Activated CD4-positive, alpha-beta memory T cell treated with anti-CD3 and anti-CD28 coated beads, Interleukin-2, amount 10 ng/mL, durations not matched to agents 7 days and 5 days (primary cell): ENCODE data around the gene MCU. TPM values are rescaled to one million over a fixed set of nuclear protein-coding genes. Genes with fewer than 3 reads are reported as not detected.

Source experiments
- CTCF ChIA-PET: fragments of 350-600 bp; sonication (Branson Sonifier 250); formaldehyde crosslinking; loops from one replicate; lab custom pipeline; 2021; ENCODE audit warnings: antibody characterized with exemption, inconsistent platforms; lab: Charles Lee
- POLR2A ChIA-PET: fragments of 350-600 bp; sonication (Branson Sonifier 250); formaldehyde crosslinking; loops from one replicate; lab custom pipeline; 2021; ENCODE audit warnings: antibody characterized with exemption; lab: Charles Lee
- DNase-seq: peaks from one replicate; pipeline ENCODE4 v3.0.0-alpha.2; 2020
- H3K27ac Mint-ChIP-seq: one replicate; pipeline ENCODE4 v1.8.0; 2021; ENCODE audit warnings: mild to moderate bottlenecking, mixed read lengths
- H3K27me3 Mint-ChIP-seq: one replicate; pipeline ENCODE4 v1.8.0; 2021; ENCODE audit warnings: mixed read lengths
- H3K36me3 Mint-ChIP-seq: one replicate; pipeline ENCODE4 v1.8.0; 2021; ENCODE audit warnings: low read depth, mixed read lengths
- H3K4me1 Mint-ChIP-seq: one replicate; pipeline ENCODE4 v1.8.0; 2021; ENCODE audit warnings: mixed read lengths
- H3K4me3 Mint-ChIP-seq: one replicate; pipeline ENCODE4 v1.8.0; 2021; ENCODE audit warnings: mild to moderate bottlenecking, mixed read lengths
- H3K9me3 Mint-ChIP-seq: one replicate; pipeline ENCODE4 v1.8.0; 2021; ENCODE audit warnings: mixed read lengths
- total RNA-seq, 2 experiments: library from RNA; stranded (reverse); gene quantifications; one replicate each; pipeline ENCODE4 v1.2.3, GENCODE V29; 2021

The MCU gene
- total RNA-seq, 2 experiments from 2014 or later, result 14.5 to 16.1 TPM

DNA sequence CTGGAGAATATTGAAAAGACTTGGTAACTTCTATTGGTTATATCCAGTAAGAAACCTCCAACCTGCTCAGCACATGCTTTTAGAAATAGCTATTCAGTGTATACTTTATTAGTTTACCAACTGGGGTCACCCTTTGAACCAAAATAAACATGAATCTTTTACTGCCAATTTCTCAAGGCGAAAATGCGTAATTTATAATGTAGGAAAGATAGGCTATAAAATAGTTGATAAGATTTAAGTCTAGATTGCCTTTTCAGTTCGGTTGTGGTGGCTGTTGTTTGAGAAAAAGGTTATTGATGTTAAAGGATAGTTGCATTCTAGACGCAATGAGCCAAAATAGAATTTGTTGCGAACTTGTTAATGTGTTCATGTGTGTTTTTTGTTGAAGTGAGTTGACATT, 119.0 kb downstream of the MCU start:
- Mint-ChIP-seq H3K36me3 (no peaks in the 10 kb centered on the region), H3K4me1 (no peaks in the 10 kb centered on the region), H3K9me3 (no peaks in the 10 kb centered on the region), H3K27me3 (no peaks in the 10 kb centered on the region), H3K4me3 (no peak overlapping the region), H3K27ac (no peak overlapping the region)
- DNase-seq, result no peak
- ChIA-PET CTCF (no interaction called here), POLR2A (no interaction called here)

DNA sequence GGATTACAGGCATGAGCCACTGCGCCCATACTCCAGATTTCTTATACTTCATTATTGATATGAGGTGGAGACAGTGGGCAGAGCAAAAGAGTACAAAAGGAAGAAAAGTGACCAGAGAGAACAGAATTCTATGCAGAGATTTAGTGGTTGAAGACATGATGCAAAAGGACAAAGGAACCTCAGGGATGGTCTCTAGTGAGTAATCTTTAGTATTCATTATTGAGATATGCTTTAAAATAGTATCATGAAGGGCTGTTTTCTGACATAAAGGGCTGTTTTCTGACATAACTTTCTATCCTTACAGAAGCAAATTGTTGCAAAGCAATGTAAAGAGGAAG, 120.4 kb downstream of the MCU start:
- Mint-ChIP-seq H3K27me3 (no peaks in the 10 kb centered on the region), H3K27ac (no peak overlapping the region), H3K4me1 (no peaks in the 10 kb centered on the region), H3K9me3 (no peaks in the 10 kb centered on the region), H3K36me3 (no peaks in the 10 kb centered on the region), H3K4me3 (no peak overlapping the region)
- DNase-seq, result no peak
- ChIA-PET CTCF (interaction anchor here (1.3 kb wide), 1 partner anchor 46 kb away, joined by 4 read pairs; no protein-coding TSS in a partner anchor), POLR2A (no interaction called here)

GRCh38 chr10:72812753-72813430, 120.9 kb downstream of the MCU start:
- no peak overlapping the region for H3K4me3 Mint-ChIP-seq
- POLR2A ChIA-PET, result no interaction called here
- no peaks in the 10 kb centered on the region for H3K36me3 Mint-ChIP-seq
- H3K9me3 Mint-ChIP-seq, result no peaks in the 10 kb centered on the region
- CTCF ChIA-PET, result interaction anchor here (1.3 kb wide), 1 partner anchor 46 kb away, joined by 4 read pairs; no protein-coding TSS in a partner anchor
- no peaks in the 10 kb centered on the region for H3K4me1 Mint-ChIP-seq
- no peak for DNase-seq
- no peaks in the 10 kb centered on the region for H3K27me3 Mint-ChIP-seq
- H3K27ac Mint-ChIP-seq, result no peak overlapping the region

DNA sequence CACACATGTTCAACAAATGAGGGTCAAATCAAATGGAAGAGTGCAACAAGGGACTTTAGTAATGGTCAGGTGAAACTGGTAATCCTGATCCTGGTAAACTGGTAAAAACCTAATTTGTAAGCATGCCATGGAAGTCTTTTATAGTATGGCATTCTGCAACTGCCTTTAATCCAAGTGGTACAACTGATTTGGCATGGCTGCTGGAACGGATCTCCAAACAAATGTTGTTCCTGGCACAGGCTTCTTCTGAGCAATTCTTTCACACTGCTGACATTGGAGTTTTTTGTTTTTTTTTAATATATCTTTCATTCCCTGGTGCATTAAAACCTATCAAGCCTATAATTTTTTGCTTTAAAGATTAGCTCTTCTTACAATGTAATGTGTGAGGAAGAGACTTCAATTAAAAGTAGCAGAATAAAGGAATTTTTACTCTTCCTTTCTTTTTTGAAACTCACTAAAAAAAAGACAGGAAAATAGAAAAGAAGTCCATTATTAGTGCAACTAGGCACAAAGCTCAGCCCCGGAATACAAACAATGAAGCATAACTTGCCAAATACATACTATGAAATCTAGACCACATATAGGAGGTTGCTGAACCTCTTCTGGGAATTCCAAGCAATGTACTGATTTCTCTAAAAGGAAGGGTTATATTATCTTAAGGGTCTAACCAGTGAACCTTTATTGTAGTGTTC, 122.3 kb downstream of the MCU start:
- ChIA-PET POLR2A (no interaction called here), CTCF (no interaction called here)
- no peaks in the 10 kb centered on the region for H3K36me3 Mint-ChIP-seq
- no peak for DNase-seq
- H3K4me3 Mint-ChIP-seq, result no peak overlapping the region
- H3K9me3 Mint-ChIP-seq, result no peaks in the 10 kb centered on the region
- no peak overlapping the region for H3K27ac Mint-ChIP-seq
- no peaks in the 10 kb centered on the region for H3K27me3 Mint-ChIP-seq
- peaks cover 7% of the 10 kb centered on the region for H3K4me1 Mint-ChIP-seq

DNA sequence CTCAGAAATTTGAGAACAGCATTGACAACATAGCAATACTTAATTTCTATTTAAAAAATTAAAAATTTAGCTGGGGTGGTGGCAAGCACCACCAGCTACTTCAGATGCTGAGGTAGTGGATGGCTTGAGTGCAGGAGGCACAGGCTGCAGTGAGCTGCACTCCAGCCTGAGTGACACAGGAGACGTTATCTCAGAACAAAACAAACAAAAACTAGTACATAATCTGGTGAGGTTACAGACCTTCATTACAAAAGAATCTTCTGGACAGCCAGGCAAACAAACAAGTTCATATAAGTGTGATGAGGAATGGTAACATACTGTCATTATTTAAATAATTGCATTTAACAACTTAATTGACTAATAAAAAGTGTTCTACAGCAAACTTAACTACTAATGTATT, 124.6 kb downstream of the MCU start:
- DNase-seq, result no peak
- ChIA-PET POLR2A (no interaction called here), CTCF (no interaction called here)
- no peaks in the 10 kb centered on the region for H3K9me3 Mint-ChIP-seq
- H3K4me3 Mint-ChIP-seq, result no peak overlapping the region
- no peaks in the 10 kb centered on the region for H3K36me3 Mint-ChIP-seq
- no peaks in the 10 kb centered on the region for H3K27me3 Mint-ChIP-seq
- H3K4me1 Mint-ChIP-seq, result peaks cover 7% of the 10 kb centered on the region
- H3K27ac Mint-ChIP-seq, result no peak overlapping the region

GRCh38 chr10:72818076-72818475, 126.1 kb downstream of the MCU start:
- H3K36me3 Mint-ChIP-seq, result peaks cover 3% of the 10 kb centered on the region
- DNase-seq, result no peak
- peaks cover 7% of the 10 kb centered on the region for H3K4me1 Mint-ChIP-seq
- POLR2A ChIA-PET, result interaction anchor here (0.6 kb wide), 1 partner anchor 183 kb away, joined by 3 read pairs; no protein-coding TSS in a partner anchor
- H3K27ac Mint-ChIP-seq, result no peak overlapping the region
- H3K9me3 Mint-ChIP-seq, result no peaks in the 10 kb centered on the region
- no peak overlapping the region for H3K4me3 Mint-ChIP-seq
- CTCF ChIA-PET, result interaction anchor here (1.5 kb wide), 1 partner anchor 16 kb away, joined by 3 read pairs; no protein-coding TSS in a partner anchor
- H3K27me3 Mint-ChIP-seq, result no peaks in the 10 kb centered on the region

- Mint-ChIP-seq H3K36me3 (peaks cover 3% of the 10 kb centered on the region), H3K4me3 (no peak overlapping the region), H3K27ac (no peak overlapping the region), H3K9me3 (no peaks in the 10 kb centered on the region), H3K4me1 (peaks cover 7% of the 10 kb centered on the region), H3K27me3 (no peaks in the 10 kb centered on the region)
- ChIA-PET CTCF (no interaction called here), POLR2A (no interaction called here)
- DNase-seq, result no peak
Observed at GRCh38 chr10:72819053-72819452, 127.1 kb downstream of the MCU start.

GRCh38 chr10:72821606-72822005, 129.7 kb downstream of the MCU start:
- no peak for DNase-seq
- Mint-ChIP-seq H3K27ac (no peak overlapping the region), H3K9me3 (no peaks in the 10 kb centered on the region), H3K36me3 (peaks cover 3% of the 10 kb centered on the region), H3K27me3 (no peaks in the 10 kb centered on the region), H3K4me1 (peaks cover 7% of the 10 kb centered on the region), H3K4me3 (no peak overlapping the region)
- CTCF ChIA-PET, result no interaction called here
- POLR2A ChIA-PET, result interaction anchor here (0.7 kb wide), 1 partner anchor 13 kb away, joined by 3 read pairs; no protein-coding TSS in a partner anchor

- peaks cover 3% of the 10 kb centered on the region for H3K36me3 Mint-ChIP-seq
- no peak overlapping the region for H3K4me3 Mint-ChIP-seq
- ChIA-PET CTCF (no interaction called here), POLR2A (interaction anchor here (0.7 kb wide), 1 partner anchor 12 kb away, joined by 3 read pairs; no protein-coding TSS in a partner anchor)
- no peak overlapping the region for H3K27ac Mint-ChIP-seq
- no peak for DNase-seq
- no peaks in the 10 kb centered on the region for H3K27me3 Mint-ChIP-seq
- peaks cover 7% of the 10 kb centered on the region for H3K4me1 Mint-ChIP-seq
- H3K9me3 Mint-ChIP-seq, result no peaks in the 10 kb centered on the region
Observed at GRCh38 chr10:72822342-72822986, 130.5 kb downstream of the MCU start.

GRCh38 chr10:72825163-72825562, 133.2 kb downstream of the MCU start:
- Mint-ChIP-seq H3K9me3 (no peaks in the 10 kb centered on the region), H3K36me3 (peaks cover 3% of the 10 kb centered on the region), H3K27ac (no peak overlapping the region), H3K27me3 (no peaks in the 10 kb centered on the region), H3K4me3 (no peak overlapping the region), H3K4me1 (no peaks in the 10 kb centered on the region)
- CTCF ChIA-PET, result interaction anchor here (1.0 kb wide), 1 partner anchor 25 kb away, joined by 3 read pairs; no protein-coding TSS in a partner anchor
- POLR2A ChIA-PET, result no interaction called here
- DNase-seq, result no peak

GRCh38 chr10:72826346-72826745, 134.4 kb downstream of the MCU start:
- peaks cover 3% of the 10 kb centered on the region for H3K36me3 Mint-ChIP-seq
- CTCF ChIA-PET, result no interaction called here
- no peak overlapping the region for H3K27ac Mint-ChIP-seq
- no peaks in the 10 kb centered on the region for H3K27me3 Mint-ChIP-seq
- H3K4me3 Mint-ChIP-seq, result no peak overlapping the region
- H3K4me1 Mint-ChIP-seq, result no peaks in the 10 kb centered on the region
- DNase-seq, result no peak
- H3K9me3 Mint-ChIP-seq, result no peaks in the 10 kb centered on the region
- POLR2A ChIA-PET, result no interaction called here

GRCh38 chr10:72828294-72828693, 136.4 kb downstream of the MCU start:
- Mint-ChIP-seq H3K27me3 (no peaks in the 10 kb centered on the region), H3K36me3 (no peaks in the 10 kb centered on the region), H3K27ac (no peak overlapping the region), H3K9me3 (no peaks in the 10 kb centered on the region), H3K4me1 (no peaks in the 10 kb centered on the region), H3K4me3 (no peak overlapping the region)
- POLR2A ChIA-PET, result no interaction called here
- no peak for DNase-seq
- CTCF ChIA-PET, result no interaction called here

- Mint-ChIP-seq H3K27me3 (no peaks in the 10 kb centered on the region), H3K4me1 (no peaks in the 10 kb centered on the region), H3K9me3 (no peaks in the 10 kb centered on the region), H3K27ac (no peak overlapping the region), H3K36me3 (no peaks in the 10 kb centered on the region), H3K4me3 (no peak overlapping the region)
- CTCF ChIA-PET, result no interaction called here
- POLR2A ChIA-PET, result no interaction called here
- DNase-seq, result no peak
Observed at GRCh38 chr10:72830625-72831024, 138.7 kb downstream of the MCU start.
